Breast epithelium (tissue), 3 donors: Measurements from ENCODE around the gene SETDB2.

Source experiments
- CTCF ChIP-seq, 3 donors: fragments of 450-650 bp; IDR thresholded peaks; one replicate each; pipeline ENCODE4 v1.5.1; 2016 to 2017; ENCODE audit warnings: antibody characterized with exemption in 3 of 3, mild to moderate bottlenecking in 3 of 3, moderate library complexity in 3 of 3
- POLR2A ChIP-seq: fragments of 450-650 bp; IDR thresholded peaks from one replicate; pipeline ENCODE4 v1.6.1; 2016; ENCODE audit warnings: antibody characterized with exemption, mild to moderate bottlenecking, moderate library complexity

- TF ChIP-seq CTCF (IDR thresholded peaks at IDR 0.05) = no peak
- no peak for TF ChIP-seq POLR2A
Measured at GRCh38 chr13:49453465-49453864, 9.4 kb downstream of the SETDB2 start.
